ENCODE data around the gene SNRNP200.

DNA sequence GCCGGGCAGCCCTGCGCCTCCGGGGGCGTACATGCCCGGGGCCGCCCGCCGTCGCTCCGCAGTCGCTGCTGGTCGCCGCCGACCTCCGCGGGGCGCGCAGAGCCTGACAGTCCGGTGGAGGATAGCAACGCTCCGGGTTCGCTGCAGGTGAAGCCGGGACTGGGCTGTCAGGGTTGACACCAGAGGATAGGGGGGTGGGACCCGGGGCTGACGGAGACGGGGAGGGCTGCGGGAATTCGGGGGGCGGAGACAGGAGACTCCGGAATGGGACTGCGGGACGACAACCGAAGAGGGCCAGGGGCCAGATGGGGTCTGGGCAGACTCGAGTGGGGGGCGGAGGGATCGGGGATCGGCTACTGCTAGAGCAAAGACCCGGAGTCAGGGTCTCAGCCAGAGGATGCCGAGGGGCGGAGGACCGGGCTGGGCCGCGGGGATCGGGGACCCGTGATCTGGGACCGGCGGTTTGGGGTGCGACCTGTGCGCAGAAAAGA lies 40.0 kb downstream of the SNRNP200 start:
- TF ChIP-seq EP300 (IDR thresholded peaks at IDR 0.05) (no peak), POLR2AphosphoS5 (IDR thresholded peaks at IDR 0.05) (no peak)
- TF ChIP-seq, protein P1, sequence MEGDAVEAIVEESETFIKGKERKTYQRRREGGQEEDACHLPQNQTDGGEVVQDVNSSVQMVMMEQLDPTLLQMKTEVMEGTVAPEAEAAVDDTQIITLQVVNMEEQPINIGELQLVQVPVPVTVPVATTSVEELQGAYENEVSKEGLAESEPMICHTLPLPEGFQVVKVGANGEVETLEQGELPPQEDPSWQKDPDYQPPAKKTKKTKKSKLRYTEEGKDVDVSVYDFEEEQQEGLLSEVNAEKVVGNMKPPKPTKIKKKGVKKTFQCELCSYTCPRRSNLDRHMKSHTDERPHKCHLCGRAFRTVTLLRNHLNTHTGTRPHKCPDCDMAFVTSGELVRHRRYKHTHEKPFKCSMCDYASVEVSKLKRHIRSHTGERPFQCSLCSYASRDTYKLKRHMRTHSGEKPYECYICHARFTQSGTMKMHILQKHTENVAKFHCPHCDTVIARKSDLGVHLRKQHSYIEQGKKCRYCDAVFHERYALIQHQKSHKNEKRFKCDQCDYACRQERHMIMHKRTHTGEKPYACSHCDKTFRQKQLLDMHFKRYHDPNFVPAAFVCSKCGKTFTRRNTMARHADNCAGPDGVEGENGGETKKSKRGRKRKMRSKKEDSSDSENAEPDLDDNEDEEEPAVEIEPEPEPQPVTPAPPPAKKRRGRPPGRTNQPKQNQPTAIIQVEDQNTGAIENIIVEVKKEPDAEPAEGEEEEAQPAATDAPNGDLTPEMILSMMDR (IDR thresholded peaks at IDR 0.05), result no peak
